B cell (primary cell): ENCODE data around the gene RCHY1.

ENCODE experiments used
- EZH2 ChIP-seq: IDR thresholded peaks from 2 replicates; pipeline ENCODE4 v1.6.1; 2012; ENCODE audit warnings: borderline replicate concordance, low read depth, mild to moderate bottlenecking, moderate library complexity, low read length; ENCODE audit not compliant: insufficient read depth, poor library complexity, severe bottlenecking
- TF ChIP-seq, protein P1 (sequence below): fragments of 200-600 bp; IDR thresholded peaks from one replicate; pipeline ENCODE4 v1.8.0; 2022; ENCODE audit warnings: antibody characterized with exemption, mild to moderate bottlenecking

DNA sequence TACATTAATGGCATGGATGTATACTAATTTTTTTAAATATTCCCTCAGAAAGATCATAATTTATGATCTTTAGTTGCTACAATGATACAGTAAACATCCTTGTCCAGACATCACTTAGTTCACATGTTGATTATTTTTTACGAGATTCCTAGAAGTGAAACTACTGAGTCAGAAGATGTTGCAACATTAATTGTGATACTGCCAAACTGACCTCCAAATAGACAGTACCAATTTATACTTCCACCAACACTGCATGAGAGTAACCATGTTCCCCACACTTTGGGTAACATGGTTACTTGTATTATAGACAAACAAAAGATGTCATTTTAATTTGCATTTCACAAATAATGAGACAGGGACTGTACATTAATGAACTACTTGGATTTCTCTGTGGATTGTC lies 19.6 kb downstream of the RCHY1 start:
- TF ChIP-seq, protein P1, sequence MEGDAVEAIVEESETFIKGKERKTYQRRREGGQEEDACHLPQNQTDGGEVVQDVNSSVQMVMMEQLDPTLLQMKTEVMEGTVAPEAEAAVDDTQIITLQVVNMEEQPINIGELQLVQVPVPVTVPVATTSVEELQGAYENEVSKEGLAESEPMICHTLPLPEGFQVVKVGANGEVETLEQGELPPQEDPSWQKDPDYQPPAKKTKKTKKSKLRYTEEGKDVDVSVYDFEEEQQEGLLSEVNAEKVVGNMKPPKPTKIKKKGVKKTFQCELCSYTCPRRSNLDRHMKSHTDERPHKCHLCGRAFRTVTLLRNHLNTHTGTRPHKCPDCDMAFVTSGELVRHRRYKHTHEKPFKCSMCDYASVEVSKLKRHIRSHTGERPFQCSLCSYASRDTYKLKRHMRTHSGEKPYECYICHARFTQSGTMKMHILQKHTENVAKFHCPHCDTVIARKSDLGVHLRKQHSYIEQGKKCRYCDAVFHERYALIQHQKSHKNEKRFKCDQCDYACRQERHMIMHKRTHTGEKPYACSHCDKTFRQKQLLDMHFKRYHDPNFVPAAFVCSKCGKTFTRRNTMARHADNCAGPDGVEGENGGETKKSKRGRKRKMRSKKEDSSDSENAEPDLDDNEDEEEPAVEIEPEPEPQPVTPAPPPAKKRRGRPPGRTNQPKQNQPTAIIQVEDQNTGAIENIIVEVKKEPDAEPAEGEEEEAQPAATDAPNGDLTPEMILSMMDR = no peak
- TF ChIP-seq EZH2 = no peak
